GM12874 (cell line): ENCODE results near the gene RFT1.

Experiments used
- CTCF ChIP-seq: IDR thresholded peaks from 2 replicates; pipeline ENCODE4 v1.5.1; 2011; ENCODE audit warnings: low read depth, mild to moderate bottlenecking, control low read depth, low read length, moderate library complexity; ENCODE audit not compliant: insufficient read depth

The RFT1 gene

DNA sequence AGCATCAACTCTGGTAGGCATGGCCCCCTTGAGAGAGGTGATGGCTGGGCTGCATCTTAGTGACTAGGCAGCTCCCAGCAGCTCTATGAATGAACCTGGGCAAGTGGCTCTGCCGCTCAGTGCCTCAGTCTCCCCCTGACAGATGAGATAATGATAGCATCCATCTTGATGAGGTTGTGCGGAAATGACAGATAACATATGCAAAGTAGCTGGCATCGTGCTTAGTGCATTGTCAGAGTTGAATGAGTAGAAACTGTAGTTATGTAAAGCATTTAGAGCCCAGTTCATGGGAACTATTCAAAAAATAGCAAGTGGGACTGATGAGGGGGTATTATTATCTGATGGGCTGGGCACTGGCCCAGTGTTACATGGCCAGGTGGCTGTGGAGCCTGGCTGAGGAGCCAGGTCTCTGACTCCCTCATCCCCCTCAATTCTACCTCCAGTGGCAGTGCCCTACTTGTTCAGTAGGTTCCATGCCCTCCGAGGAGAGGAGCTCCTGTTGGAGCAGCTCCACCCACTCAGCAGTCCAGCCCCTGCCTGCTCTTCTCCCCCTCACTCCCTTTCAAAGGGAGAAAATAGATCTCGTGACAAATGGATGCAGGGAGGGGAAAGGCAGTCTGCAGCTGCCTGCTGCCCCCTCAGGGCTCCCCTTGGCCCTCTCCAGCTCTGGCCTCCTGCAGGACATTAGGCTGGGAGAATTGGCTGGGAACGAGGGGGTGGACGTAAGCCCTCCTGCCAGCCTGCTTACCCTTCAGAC lies 37.4 kb upstream of the RFT1 start:
- no peak for TF ChIP-seq CTCF

DNA sequence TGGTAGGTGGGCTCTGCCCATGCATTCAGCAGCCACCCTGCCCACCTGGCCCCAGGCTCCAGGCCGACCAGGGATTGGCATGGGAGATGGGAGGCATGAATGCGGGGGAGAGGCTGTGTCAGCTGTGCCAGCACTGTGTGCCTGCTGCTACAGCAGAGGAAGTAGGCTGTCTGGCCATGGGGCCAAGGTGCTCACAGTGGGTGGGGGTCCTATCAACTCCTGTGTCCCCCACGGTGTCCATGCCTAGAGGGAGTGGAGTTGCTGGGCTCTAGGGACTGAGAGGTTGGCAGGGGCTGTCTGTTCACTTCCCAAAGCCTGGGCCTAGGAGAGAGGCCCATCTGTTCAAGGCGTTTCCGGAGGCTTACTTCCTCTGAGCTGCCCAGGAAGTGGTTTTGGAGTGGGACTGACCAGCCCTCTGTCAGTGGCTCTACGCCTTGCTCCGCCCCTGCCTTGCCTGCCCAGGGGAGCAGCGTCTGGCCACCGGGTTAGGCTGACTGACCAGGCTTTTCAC lies 36.6 kb upstream of the RFT1 start:
- TF ChIP-seq CTCF: no peak

DNA sequence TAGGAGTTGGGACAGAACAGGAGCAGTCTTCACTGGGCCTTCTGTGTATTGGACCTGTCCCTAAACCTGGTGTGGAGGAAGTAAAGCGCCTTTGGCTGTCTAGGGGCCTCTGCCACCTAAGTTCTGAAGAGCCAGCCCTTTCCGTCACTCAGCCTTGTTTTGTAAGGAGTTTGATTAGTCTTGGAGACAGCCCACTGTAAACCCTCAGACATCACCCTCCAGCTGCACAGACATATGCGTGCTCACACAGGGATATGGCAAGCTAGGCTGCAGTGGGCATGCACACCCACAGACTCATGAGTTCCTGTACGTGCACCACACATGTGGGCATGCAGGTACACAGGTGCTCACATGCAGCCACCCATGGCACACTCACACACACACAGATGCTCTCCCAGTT lies 36.0 kb upstream of the RFT1 start:
- TF ChIP-seq CTCF: no peak

GRCh38 chr3:53164911-53165310 lies 34.7 kb upstream of the RFT1 start:
- TF ChIP-seq CTCF: no peak

DNA sequence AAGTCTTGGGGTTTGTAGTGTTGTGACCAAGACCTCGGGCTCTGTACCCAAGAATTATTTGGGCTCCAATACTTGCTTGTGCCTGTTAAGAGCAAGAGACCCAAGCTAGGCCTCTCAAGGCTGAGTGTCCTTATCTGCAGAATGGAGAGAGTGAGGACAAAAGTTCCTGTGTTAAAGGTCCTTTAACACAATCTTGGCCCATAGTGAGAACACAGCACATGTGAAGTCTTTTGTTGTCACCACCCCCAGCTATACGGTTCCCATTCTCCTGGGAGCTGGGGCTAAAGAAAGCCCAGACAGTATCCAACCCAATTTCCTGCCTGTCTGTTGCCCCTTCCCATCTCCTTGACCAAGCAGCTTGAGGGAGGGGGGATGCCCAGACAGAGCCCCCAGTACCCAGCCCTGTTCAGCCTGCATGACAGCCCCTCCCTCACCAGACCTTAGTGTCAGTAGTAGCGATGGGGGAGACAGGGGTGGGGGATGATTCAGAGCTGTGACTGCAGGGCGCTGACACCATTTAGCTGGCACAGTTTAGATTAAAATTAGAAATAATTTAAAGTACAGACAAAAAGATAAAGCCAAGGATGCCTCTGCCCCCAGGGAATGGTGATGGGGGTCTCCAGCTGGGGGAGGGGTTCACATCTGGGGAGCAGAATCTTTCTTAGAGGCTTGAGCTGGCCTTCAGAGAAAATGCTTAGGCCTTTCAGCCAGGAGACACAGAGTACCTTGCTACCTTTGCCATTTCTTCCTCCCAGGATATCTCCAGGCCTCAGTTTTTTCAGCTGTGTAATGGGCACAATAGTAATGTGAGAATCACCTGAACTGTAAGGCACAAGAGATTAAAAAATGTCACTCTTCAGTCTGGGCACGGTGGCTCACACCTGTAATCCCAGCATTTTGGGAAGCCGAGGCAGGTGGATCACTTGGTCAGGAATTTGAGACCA lies 33.5 kb upstream of the RFT1 start:
- TF ChIP-seq CTCF: no peak

DNA sequence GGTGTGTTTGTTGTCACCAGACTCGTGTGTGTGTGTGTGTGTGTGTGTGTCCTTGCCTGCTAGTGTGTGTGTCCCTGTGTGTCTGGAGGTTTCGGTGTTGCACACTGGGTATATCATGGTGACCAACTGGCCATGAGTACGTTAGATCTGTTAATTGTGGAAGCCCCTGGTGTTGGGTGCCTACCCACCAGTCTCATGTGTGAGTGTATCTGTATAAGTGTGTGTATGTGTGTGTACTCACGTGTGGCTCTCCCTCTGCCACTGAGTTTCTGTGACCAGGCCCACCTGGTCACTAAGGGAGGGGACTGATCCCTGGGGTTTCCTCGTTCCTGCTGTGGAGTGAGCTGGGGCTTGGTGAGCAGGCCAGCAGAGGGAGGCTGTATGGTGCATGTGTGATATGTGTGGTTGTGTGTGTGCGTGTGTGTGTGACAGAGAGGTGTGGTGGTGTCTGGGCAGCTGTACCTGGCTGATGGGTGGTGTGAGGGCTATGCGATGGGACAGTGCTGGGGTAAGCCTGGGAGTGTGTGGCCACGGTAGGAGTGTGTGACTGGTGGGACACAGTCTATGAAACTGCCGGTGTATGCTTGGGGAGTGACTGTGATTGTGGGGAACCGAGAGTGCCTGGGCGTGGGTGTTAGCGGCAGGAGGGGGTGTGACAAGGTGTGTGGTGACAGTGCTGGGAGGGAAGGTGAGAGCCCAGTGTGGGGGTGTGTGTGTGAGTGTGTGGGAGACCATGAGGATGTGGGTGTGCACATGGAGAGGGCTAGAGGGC lies 32.6 kb upstream of the RFT1 start:
- no peak for TF ChIP-seq CTCF
